ENCODE results near the gene NXPE1.

Gene NXPE1

GRCh38 chr11:114562166-114562916, 2.7 kb upstream of the NXPE1 start:
- no peak for DNase-seq

GRCh38 chr11:114556135-114556534, 3.5 kb downstream of the NXPE1 start:
- DNase-seq = no peak

GRCh38 chr11:114553642-114554041, 6.0 kb downstream of the NXPE1 start:
- DNase-seq = no peak

GRCh38 chr11:114551060-114551459, 8.6 kb downstream of the NXPE1 start:
- DNase-seq = no peak

GRCh38 chr11:114525682-114526081, 34.0 kb downstream of the NXPE1 start:
- no peak for DNase-seq

- DNase-seq = no peak
Observed at GRCh38 chr11:114524122-114524521, 35.6 kb downstream of the NXPE1 start.

- no peak for DNase-seq
Observed at GRCh38 chr11:114522818-114523217, 36.9 kb downstream of the NXPE1 start.

GRCh38 chr11:114511538-114511937, 48.1 kb downstream of the NXPE1 start:
- no peak for DNase-seq

GRCh38 chr11:114511079-114511478, 48.6 kb downstream of the NXPE1 start:
- no peak for DNase-seq

- no peak for DNase-seq
Observed at GRCh38 chr11:114501901-114502300, 57.8 kb downstream of the NXPE1 start.

- no peak for DNase-seq
Observed at GRCh38 chr11:114499756-114500155, 59.9 kb downstream of the NXPE1 start.

- no peak for DNase-seq
Observed at GRCh38 chr11:114496915-114497314, 62.8 kb downstream of the NXPE1 start.

GRCh38 chr11:114483929-114484328, 75.8 kb downstream of the NXPE1 start:
- DNase-seq = no peak

GRCh38 chr11:114482114-114482513, 77.6 kb downstream of the NXPE1 start:
- DNase-seq = no peak

GRCh38 chr11:114479331-114479730, 80.3 kb downstream of the NXPE1 start:
- DNase-seq = no peak

- DNase-seq = no peak
Observed at GRCh38 chr11:114478768-114479167, 80.9 kb downstream of the NXPE1 start.

GRCh38 chr11:114478001-114478410, 81.7 kb downstream of the NXPE1 start:
- DNase-seq = no peak

GRCh38 chr11:114472661-114473060, 87.0 kb downstream of the NXPE1 start:
- no peak for DNase-seq

Data from NCI-H774 (cell line).